HUDEP-2 (cell line): ENCODE data around the gene SEC11A.
"Not testable (repeated sequence)": the region's sequence is repeated elsewhere in the genome, so short reads cannot be mapped to it uniquely, and the experiment has no call there.

Experiments used
- DNase-seq, 76 experiments: peaks; one replicate each; lab custom pipeline; 2025; ENCODE audit not compliant: unreplicated experiment in 76 of 76; lab: John Stamatoyannopoulos, UW

SEC11A gene

DNA sequence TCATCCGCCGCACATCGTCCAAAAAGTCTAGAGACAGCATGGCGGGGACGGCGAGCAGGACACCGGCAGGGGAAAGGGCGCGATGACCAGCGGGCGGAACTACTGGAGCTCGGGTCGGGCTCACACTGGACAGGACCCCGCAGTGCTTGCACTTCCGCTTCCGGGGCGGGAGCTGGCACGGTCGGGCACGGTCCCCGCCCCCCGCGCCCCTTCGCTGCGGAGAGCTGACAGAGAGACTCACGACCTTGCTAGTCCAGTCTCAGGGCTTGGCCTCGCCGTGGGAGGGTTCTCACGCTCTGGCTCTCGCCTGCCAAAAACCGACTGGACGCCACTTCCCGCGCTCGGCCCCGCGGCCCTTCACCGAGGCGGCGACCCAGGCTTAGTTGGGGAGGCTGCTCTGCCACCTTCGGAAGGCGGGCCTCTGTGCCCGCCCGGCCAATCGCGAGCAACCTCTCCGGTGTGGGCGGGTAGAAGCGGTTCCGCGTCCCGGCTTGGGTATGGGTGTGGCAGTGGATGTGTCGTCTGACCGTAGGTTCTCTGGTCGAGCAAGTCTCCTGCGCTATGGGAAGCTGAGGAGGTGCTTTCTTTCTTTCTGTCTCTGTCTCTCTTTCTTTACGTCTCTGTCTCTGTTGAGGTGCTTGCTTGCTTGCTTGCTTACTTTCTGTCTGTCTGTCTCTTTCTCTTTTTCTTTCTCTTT is at the start of gene SEC11A:
SEC11A (minus strand) TSS at position 104 of the 697 bp plus-strand sequence; CDS start at position 40, 64 bp downstream.
- peak; percentile 25 to 98 (median 89) for DNase-seq

DNA sequence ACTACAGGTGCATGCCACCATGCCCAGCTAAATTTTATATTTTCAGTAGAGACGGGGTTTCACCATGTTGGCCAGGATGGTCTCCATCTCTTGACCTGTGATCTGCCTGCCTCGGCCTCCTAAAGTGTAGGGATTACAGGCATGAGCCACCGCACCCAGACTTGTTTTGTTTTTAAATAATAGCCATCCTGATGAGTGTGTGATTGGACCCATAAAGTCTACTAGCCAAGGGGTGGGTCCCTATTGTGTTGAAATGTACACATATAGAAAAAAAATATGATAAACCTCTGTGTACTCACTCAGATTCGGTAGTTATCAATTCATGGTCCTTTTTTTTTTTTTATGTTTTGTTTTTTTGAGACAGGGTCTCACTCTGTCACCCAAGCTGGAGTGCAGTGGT is 49.7 kb upstream of the SEC11A start:
- no peak for DNase-seq

DNA sequence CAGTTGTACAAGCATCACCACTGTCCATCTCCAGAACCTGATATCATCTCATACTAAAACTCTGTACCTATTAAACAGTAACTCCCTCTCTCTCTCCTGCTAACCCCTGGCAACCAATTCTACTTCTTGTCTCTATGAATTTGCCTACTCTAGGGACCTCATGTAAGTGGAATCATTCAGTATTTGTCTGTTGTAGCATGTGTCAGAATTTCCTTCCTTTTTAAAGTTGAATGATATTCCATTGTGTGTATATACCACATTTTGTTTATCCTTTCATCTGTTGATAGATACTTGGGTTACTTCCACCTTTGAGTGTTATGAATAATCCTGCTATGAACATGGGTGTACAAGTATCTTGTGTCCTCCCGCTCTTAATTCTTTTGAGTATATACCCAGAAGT is 49.0 kb upstream of the SEC11A start:
- no peak for DNase-seq

DNA sequence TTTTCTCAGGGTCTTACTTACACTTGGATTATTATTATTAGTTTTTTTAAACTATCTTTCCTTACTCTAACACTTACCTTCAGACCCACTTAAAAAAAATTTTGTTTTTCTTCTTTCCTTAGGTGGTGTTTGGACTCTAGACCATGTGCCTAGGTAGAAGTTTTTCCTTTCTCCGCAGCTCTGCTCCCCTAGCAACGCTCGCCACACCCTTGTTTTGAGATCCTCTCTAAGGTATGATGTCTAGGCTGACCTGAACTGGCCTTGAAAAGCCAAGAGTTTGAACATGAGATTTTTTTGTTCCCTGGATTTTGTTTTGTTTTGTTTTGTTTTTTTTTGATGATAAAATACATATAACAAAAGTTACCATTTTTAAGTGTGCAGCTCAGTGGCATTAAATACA is 48.6 kb upstream of the SEC11A start:
- DNase-seq, result no peak

DNA sequence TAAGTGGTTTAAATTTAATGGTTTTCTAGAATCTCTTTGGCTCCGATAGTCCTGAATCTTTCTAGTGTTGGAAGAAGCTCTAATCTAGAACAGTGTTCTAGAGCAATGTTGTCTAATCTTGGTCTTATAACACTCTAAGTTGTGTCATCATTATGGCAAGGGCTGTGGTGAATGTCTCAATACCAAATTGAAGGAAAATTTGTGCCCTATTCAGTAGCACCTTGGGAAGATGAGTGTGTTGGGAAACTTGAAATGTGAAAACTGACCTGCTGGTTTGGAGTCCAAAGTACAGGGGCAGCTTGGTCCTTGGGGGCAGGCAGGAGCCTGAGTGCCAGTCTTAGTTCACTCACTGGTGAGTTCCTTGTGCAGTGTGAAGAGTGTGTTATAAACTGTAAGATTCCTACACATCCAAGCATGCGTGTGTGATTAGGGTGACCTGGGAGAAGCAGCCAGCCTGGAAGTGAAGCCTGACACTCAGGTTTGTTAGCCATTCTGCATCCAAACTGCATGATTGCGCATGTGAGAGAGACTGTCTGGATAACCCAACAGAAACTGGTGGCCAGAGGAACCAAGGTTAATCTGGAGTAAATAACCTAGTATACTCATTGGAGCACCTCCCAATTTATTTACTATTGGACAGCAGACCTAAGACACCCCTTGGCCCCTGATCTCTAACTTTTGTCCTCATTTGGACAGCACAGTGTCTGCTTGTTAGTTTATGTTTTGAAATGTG is 47.1 kb upstream of the SEC11A start:
- no peak for DNase-seq

DNA sequence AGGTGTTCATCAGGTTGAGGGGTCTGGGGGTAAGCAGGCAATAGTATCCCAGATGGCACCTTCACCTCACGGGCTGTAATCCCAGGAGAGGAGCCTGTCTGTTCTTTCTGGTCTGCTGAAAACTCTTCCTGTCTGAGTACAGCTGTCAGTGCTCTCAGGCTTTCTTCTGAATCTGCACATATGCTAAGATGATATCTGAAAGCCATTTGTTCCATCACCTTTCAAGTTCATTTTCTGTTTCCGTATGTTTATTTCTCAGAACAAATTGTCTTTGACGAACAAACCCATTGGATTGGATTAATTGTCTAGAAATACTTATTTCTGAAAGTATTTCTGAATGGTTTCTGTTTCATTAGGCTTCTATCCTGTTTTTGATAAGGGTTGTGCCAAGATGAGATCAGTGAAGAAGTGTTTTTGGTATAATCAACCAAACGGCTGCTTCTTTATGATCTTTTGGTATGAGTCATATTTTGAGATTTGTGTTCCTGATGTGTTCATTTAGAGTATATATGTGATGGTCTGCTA is 45.7 kb upstream of the SEC11A start:
- DNase-seq, result no peak

DNA sequence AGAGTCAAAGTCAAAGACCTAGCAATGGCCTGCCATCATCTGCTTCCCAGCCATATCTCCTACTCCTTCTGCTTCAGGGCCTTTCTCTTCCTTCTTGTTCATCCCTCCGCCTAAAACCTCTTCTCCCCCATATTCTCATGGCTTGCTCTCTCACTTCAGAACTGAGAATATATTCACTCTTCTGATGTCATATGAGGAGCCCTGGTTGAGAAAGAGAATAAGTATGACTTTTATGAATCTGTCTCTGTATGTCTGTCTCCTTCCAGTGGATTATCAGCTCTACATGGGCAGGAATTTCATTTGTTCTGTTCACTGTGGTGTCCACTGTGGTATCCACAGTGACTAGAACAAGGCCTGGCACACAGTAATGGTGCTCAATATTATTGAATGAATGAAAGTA is 44.3 kb upstream of the SEC11A start:
- DNase-seq, result no peak

DNA sequence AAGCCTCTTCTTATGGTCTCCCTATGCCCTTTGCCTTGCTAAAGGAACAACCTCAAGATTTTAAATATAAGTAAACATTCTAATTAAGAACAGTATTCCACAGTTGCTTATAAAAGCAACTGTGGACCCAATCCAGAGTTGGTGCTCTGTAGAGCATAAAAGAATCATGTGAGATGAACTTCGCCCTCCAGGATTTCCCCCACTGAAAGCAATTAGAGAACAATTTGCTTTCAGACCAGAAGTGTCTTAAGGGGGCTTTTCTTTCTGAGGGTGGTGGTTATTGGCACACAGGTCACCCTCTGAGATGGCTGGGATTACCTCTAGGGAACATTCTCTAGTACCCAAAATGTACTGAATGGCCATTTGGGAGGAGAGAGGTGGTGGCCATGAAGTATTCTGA is 43.1 kb upstream of the SEC11A start:
- DNase-seq, result no peak

DNA sequence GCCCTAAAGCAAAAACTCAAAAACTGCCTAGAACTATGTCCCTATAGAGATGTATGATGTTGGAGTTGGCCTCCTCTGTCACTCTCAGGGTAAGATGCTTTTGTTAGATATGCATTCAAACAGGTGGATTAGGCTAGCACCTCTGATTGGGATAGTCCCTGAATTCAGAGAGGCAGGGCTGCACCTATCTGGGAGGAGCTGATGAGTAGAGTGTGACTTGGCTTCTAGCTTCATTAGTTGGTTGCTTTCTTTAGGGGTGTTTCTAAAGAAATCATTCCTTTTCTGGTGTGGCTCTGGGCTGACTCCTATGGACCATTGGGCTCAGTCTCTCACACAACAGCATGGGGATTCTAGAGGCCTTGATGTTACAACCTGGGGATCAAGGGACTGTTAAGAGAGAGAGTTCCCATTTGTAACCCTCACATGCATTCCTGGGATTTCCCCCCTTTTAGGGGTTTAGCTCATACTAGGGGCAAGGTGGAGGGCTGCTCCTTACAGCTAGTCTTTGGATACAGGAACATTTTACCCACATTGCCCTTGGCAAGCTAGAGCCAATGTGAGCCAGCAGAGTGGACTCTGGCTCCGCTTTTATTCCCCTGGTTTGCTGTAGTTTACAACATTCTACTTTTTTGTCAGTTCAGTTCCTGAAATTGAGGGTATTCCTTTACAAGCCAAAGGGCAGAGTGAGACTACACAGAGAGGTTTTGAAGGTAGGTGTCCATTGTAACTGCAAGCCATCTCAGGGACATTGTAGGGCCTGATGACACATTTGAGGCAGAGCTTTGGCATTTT is 40.0 kb upstream of the SEC11A start:
- DNase-seq, result no peak

DNA sequence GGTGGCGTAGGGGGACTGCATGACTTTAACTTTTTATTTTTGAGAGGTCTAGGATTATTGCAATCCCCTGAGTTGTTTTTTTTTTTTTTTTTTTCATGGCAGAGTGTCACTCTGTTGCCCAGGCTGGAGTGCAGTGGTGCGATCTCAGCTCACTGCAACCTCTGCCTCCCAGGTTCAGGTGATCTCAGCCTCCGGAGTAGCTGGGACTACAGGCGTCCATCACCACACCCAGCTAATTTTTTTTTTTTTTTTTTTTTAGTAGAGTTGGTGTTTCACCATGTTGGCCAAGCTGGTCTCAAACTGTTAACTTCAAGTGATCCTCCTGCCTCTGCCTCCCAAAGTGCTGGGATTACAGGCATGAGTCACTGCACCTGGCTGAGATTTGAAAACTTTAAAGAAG is 39.0 kb upstream of the SEC11A start:
- DNase-seq, result not testable (repeated sequence)

DNA sequence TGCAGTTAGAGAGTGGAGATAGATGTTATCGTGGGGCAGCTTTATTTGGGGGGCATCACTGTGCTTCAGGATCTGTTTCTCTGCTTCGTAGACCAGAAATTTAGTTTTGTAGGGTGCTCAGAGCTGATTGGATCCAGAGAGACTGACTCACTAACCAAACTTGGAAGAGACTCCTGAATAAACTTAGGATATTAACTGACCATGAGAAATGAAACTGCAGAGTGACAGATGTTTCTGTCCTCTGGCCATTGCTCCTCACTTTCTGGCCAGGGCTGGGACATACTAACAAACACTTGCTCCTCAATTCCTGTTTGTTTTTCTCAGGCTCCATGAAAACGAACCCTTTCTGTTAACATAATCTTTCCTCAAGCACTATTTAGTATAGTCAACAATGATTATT is 36.8 kb upstream of the SEC11A start:
- no peak for DNase-seq

DNA sequence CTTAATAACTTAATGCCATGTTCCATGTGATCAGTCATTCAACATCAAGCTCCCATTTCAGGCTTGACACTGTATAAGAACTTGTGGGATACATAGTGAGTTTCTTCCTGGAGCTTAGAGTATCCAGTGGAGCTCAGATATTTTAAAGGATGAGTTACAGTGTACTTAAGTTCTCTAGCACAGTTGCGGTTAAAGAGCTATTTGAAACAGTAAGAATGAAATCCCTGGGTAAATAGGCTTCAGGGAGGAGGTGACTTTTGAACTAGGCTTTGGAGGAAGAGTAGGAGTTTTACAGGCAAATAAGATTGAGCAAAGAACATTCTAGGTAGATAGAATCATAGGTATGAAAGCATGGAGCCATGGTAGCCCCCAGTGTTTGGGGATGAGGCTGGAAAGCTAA is 36.3 kb upstream of the SEC11A start:
- no peak for DNase-seq

DNA sequence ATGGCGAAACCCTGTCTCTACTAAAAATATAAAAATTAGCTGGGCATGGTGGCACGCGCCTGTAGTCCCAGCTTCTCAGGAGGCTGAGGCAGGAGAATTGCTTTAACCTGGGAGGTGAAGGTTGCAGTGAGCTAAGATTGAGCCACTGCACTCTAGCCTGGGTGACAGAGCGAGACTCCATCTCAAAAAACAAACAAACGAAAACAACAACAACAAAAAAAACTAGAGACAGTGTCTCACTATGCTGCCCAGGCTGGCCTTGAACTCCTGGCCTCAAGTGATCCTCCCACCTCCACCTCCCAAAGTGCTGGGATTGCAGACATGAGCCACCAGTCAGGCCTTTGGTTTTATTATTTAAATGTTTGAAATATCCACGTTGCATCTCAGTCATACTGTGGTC is 35.8 kb upstream of the SEC11A start:
- not testable (repeated sequence) for DNase-seq

DNA sequence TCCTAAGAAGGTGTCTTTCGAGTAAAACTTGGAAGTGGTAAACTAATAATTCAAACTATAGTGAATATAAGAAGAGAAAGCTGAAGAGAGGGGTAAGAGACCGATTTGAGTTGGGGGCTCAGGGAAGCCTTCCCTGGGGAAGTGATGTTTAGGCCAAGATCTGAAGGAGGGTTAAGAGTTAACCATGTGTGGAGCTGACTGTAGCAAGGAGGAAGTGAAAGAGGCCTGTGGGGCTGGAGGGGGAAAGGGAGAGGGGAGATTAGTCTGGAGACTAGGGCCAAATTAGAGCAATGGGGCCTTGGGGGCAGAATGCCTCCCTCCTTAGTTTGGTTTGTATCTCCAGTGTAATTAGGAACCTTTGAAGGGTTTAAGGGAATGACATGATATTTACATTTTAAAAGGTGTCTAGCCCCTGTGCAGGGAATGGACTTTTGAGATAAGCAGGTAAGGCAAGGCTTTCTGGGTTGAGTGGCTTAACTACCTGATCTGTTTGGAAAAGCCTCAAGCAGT is 34.7 kb upstream of the SEC11A start:
- peak in 2 of 76 experiments; percentile 10 to 14 for DNase-seq

DNA sequence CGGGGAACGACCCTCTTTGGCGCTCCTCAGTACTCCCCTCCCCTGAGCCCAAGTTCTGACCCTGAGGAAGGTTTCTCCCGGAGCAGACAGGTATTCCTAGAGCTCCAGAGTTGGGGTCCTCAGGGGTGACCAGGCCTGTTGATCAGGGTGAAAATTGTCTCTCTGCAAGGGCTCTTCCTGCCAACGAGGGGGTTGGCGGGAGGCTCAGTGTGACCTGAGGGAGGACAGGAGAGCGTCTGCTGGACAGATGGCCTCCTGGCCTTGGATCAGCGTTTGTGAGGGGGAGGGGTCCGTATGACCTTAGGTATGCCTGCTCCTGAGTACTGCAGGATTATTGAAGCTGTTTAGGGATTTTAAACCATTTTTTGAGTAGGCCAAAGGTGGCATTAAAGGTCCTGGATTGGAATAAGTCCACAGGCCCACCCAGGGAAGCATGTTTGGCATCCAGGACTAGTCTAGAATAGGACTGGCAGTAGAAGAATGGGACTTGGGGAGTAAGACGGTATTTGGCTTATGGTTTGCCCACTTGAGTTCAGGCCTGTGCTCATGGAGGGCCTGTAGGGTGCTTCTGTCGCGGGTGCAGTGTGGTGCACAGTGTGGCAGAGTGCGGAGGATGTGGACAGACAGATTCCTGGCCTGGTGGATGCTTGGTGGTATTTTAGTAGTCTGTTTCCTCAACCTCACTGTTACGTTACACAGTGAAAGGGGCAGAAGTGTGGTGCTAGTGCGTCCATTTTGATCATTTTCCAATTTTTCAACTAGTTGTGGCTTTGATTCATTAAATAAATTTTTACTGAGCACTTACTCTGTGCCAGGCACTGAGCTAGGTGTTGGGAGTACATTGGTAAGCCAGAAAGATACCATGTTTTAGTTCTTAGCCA is 33.4 kb upstream of the SEC11A start:
- DNase-seq, result peak in 25 of 76 experiments; percentile 2 to 48 (median 19)

DNA sequence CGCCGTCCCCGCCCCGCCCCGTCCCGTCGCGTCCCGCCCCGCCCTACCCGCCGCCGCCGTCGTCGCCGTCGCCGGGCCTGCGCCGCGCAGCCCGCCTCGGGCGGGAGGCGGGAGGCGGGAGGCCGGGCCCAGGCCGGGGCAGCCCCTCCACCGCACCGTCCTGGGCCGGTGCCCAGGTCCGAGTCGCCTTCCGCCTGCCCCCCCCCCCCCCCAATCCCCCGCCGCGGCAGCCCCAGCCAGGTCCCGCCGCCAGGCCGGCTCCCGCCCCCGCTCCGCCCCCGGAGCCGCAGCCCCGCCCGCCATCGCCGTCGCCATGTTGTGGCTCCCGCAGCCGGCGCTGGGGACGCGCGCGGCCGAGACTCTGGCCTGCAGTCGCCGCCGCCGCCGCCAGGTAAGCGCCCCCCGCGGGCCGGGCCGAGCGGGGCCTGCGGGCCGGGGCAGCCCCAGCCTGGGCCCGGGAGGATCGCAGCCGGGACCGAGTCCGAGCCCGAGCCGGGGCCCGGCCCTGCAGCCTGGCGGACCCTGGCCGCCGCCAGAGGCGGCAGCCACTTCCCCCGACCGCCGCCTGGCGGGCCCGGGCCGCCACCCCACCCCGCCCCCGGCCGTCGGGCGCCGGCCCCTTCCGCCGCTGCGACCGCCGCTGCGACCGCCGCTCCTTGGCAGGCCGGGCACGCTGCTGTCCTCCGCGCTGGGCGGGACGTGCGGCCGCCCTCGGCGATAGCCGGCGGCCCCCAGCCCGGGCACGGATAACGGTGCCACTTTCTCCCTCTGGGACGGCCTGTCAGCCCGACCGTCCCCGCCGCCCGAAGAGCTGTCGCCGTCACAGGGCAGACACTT is 32.6 kb upstream of the SEC11A start, which contains the start of gene ZNF592:
ZNF592 (plus strand) TSS at position 319 of the 837 bp plus-strand sequence. CDS start 34,084 bp downstream, outside the sequence.
- DNase-seq, result peak in 68 of 76 experiments; percentile 10 to 79 (median 60)

DNA sequence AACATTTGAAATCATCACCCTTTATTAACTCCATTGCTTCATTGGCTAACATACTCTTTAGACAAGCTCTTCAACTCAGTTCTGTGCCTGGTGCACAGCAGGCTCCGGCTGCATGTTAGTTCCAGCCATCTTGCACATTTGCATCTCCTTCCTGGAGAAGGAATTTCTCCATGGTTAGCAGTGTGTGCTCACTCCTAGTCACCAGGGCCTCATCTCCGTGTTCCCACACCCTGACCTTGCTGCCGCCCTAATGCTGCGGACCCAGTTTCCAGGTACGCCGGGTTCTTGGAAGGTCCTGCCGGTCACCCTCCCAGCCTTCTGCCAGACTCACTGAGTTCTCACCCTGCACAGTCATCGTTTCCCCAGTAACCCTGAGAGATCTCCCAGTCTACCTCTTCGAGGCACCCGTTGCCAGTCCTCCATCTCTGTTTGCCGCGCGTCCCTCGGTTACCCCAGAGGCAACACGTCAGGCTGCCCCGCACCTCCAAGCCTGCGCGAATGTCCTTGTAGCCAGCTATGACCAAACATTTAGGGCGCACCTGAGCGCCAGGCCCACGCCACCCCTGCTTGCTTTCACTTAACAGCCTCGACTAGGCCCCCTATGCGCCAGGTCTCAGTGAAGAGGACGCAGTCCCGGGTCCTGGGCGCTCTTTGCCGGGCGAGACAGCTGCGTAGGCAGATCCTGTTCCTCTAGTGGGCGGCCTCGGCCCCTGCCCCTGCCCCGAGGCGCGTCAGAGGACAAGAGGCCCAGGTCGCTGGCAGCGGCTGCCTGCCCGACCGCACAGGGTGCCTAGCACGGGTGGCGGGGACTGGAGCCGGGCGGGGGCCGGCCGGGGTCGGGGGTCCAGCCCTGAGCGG is 31.7 kb upstream of the SEC11A start:
- peak in 65 of 76 experiments; percentile 9 to 98 (median 58) for DNase-seq

DNA sequence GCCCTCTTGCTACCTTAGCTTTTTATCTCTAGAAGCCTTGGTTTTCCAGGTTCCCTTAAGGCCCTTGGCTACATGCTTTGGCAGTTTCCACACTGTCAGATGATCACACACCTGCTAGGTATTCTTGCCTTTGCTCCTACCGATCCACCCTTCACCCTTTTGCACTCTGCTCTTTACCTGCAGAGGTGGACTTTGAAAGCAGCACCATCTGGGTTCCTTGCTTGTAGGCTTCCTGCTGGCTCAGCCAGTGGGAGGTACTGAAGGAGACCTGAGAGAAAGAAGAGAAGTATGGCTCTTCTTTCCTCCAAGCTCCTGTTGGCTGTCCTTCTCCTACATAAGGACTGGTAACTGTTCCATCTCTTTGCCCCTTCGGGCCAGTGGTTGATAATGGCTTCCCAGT is 25.2 kb upstream of the SEC11A start:
- no peak for DNase-seq
